Hepatocyte (in vitro differentiated cells): ENCODE data around the gene PRR3. TPM values are rescaled to one million over a fixed set of nuclear protein-coding genes. Genes with fewer than 3 reads are reported as not detected.
A peak's percentile ranks its signal among the peaks of the same experiment; 100 is the strongest.
"Not testable (repeated sequence)": the region's sequence is repeated elsewhere in the genome, so short reads cannot be mapped to it uniquely, and the experiment has no call there.

Source experiments
- DNase-seq: peaks from one replicate; pipeline ENCODE4 v3.0.0-alpha.2; 2016; ENCODE audit warnings: low spot score
- H2AFZ ChIP-seq: fragments of 200-600 bp; sonication (generic); 2 replicates; pipeline ENCODE4 v1.6.0; 2016; ENCODE audit warnings: antibody characterized with exemption, mild to moderate bottlenecking
- H3K27ac ChIP-seq: fragments of 200-600 bp; sonication (generic); 2 replicates; pipeline ENCODE4 v1.5.1; 2016; ENCODE audit warnings: mild to moderate bottlenecking
- H3K27me3 ChIP-seq: fragments of 200-600 bp; sonication (generic); 2 replicates; pipeline ENCODE4 v1.6.1; 2016
- H3K36me3 ChIP-seq: fragments of 200-600 bp; sonication (generic); replicated peaks from 2 replicates; pipeline ENCODE4 v1.5.1; 2016; ENCODE audit warnings: low read depth; ENCODE audit not compliant: insufficient read depth
- H3K4me1 ChIP-seq: fragments of 200-600 bp; sonication (generic); 2 replicates; pipeline ENCODE4 v1.5.1; 2016; ENCODE audit warnings: mild to moderate bottlenecking, moderate library complexity; ENCODE audit not compliant: insufficient read depth
- H3K4me2 ChIP-seq: fragments of 200-600 bp; sonication (generic); 2 replicates; pipeline ENCODE4 v1.6.0; 2016
- H3K4me3 ChIP-seq: fragments of 200-600 bp; sonication (generic); 2 replicates; pipeline ENCODE4 v1.5.1; 2016; ENCODE audit warnings: mild to moderate bottlenecking
- H3K79me2 ChIP-seq: fragments of 200-600 bp; sonication (generic); 2 replicates; pipeline ENCODE4 v1.6.0; 2017; ENCODE audit warnings: mild to moderate bottlenecking
- H3K9me2 ChIP-seq: fragments of 200-600 bp; sonication (generic); replicated peaks from 2 replicates; pipeline ENCODE4 v1.6.0; 2017; ENCODE audit warnings: mild to moderate bottlenecking; ENCODE audit not compliant: insufficient read depth
- H3K9me3 ChIP-seq: fragments of 200-600 bp; sonication (generic); 2 replicates; pipeline ENCODE4 v1.5.1; 2016; ENCODE audit warnings: low read depth, mild to moderate bottlenecking
- H4K20me1 ChIP-seq: fragments of 200-600 bp; sonication (generic); 2 replicates; pipeline ENCODE4 v1.6.0; 2016; ENCODE audit warnings: mild to moderate bottlenecking; ENCODE audit not compliant: insufficient read depth, poor library complexity, severe bottlenecking
- CTCF ChIP-seq: fragments of 200-600 bp; sonication (generic); IDR thresholded peaks from 2 replicates; pipeline ENCODE4 v1.5.1; 2016; ENCODE audit warnings: antibody characterized with exemption, mild to moderate bottlenecking; ENCODE audit not compliant: poor library complexity
- EZH2 ChIP-seq: fragments of 200-600 bp; sonication (generic); IDR thresholded peaks from 2 replicates; pipeline ENCODE4 v1.6.1; 2016; ENCODE audit warnings: antibody characterized with exemption, mild to moderate bottlenecking, borderline replicate concordance
- EZH2phosphoT487 ChIP-seq: fragments of 200-600 bp; sonication (generic); IDR thresholded peaks from one replicate; pipeline ENCODE4 v1.6.1; 2018; ENCODE audit warnings: antibody characterized with exemption, mild to moderate bottlenecking, low read depth, moderate library complexity; ENCODE audit not compliant: unreplicated experiment, severe bottlenecking
- WGBS: methylation state at CpG from one replicate; pipeline ENCODE4 v1.1.6; 2016; ENCODE audit warnings: low lambda C conversion rate; ENCODE audit errors: missing lambda C conversion rate; 5-methylcytosine and 5-hydroxymethylcytosine counted together
- polyA plus RNA-seq: library from polyadenylated mRNA; unstranded; fragments of >200 nt; fragmentation: Nextera tagmentation; extraction: Ambion mirVana; gene quantifications from 2 replicates; pipeline ENCODE4 v1.2.1, GENCODE V29; 2016
- total RNA-seq: library from RNA; depleted of rRNA; stranded (reverse); fragments of >200 nt; gene quantifications from 2 replicates; pipeline ENCODE4 v1.2.3, GENCODE V29; 2014

The PRR3 gene
- total and polyA plus RNA-seq, 2 experiments from 2014 or later: 7.8 to 10.1 TPM

GRCh38 chr6:30597315-30598144, 40.4 kb downstream of the PRR3 start:
- DNase-seq: peak; percentile 85
- not testable (repeated sequence) for H3K4me1 ChIP-seq, H3K9me2 ChIP-seq, H3K9me3 ChIP-seq, H4K20me1 ChIP-seq, H3K36me3 ChIP-seq, H2AFZ ChIP-seq, H3K4me2 ChIP-seq, H3K27me3 ChIP-seq, H3K79me2 ChIP-seq, H3K4me3 ChIP-seq
- H3K27ac ChIP-seq: peak overlapping the region; percentile 8
- 83% methylated on average over 14 of the region's 15 CpGs for WGBS
- TF ChIP-seq CTCF: peak; percentile 65

- no peak for DNase-seq
- no peak overlapping the region for H3K27ac ChIP-seq
These were observed 42.0 kb downstream of the PRR3 start for GRCh38 chr6:30598912-30599624.

GRCh38 chr6:30599625-30600324, 42.7 kb downstream of the PRR3 start:
- WGBS: 86% methylated on average over 13 of the region's 13 CpGs
- Histone ChIP-seq H4K20me1 (peaks cover 15% of the 10 kb centered on the region), H3K36me3 (peaks cover 4% of the 10 kb centered on the region), H2AFZ (no peak overlapping the region), H3K4me1 (no peaks in the 10 kb centered on the region), H3K79me2 (no peaks in the 10 kb centered on the region), H3K4me2 (no peak overlapping the region), H3K4me3 (no peak overlapping the region), H3K9me3 (no peaks in the 10 kb centered on the region), H3K27me3 (no peaks in the 10 kb centered on the region), H3K27ac (no peak overlapping the region), H3K9me2 (no peaks in the 10 kb centered on the region)
- TF ChIP-seq CTCF: no peak
- TF ChIP-seq EZH2: no peak
- DNase-seq: no peak

More at GRCh38 chr6:30598912-30599624, 42.0 kb downstream of the PRR3 start:
- TF ChIP-seq EZH2phosphoT487 (no peak), EZH2 (no peak), CTCF (no peak)
- Histone ChIP-seq H3K79me2 (no peaks in the 10 kb centered on the region), H3K4me1 (no peaks in the 10 kb centered on the region), H3K4me3 (no peak overlapping the region), H3K36me3 (no peaks in the 10 kb centered on the region), H2AFZ (no peak overlapping the region), H3K9me3 (no peaks in the 10 kb centered on the region), H3K27me3 (no peaks in the 10 kb centered on the region), H4K20me1 (peaks cover 11% of the 10 kb centered on the region), H3K9me2 (no peaks in the 10 kb centered on the region), H3K4me2 (no peak overlapping the region)
- WGBS: 94% methylated on average over 12 of the region's 12 CpGs
